GM12892 (cell line): ENCODE results near the gene ZCCHC14.

ENCODE experiments used
- POLR2A ChIP-seq: IDR thresholded peaks from 2 replicates; pipeline ENCODE4 v1.6.1; 2011; ENCODE audit warnings: low read depth, low read length, control low read depth
- POLR2AphosphoS5 ChIP-seq: IDR thresholded peaks from 2 replicates; pipeline ENCODE4 v1.6.1; 2011; ENCODE audit warnings: low read depth, low read length, control low read depth
- TAF1 ChIP-seq: IDR thresholded peaks from 2 replicates; pipeline ENCODE4 v1.6.1; 2011; ENCODE audit warnings: low read depth, mild to moderate bottlenecking, control low read depth, low read length, borderline replicate concordance

- no peak for TF ChIP-seq POLR2AphosphoS5
- no peak for TF ChIP-seq POLR2A
- no peak for TF ChIP-seq TAF1
Measured at GRCh38 chr16:87472935-87473334, 19.9 kb downstream of the ZCCHC14 start.
